WERI-Rb-1 (cell line): ENCODE measurements around the gene ABAT.

Source experiments
- DNase-seq: peaks from one replicate; pipeline ENCODE4 v3.0.0-alpha.2; 2020
- H3K27ac ChIP-seq: fragments of 250-450 bp; sonication (Bioruptor Pico); 2 replicates; pipeline ENCODE4 v1.5.1; 2020; ENCODE audit warnings: mild to moderate bottlenecking, moderate library complexity
- H3K27me3 ChIP-seq: fragments of 250-450 bp; sonication (Bioruptor Pico); 2 replicates; pipeline ENCODE4 v1.5.1; 2021; ENCODE audit warnings: mild to moderate bottlenecking, low read depth, moderate library complexity; ENCODE audit not compliant: insufficient read depth, severe bottlenecking
- H3K36me3 ChIP-seq: fragments of 250-450 bp; sonication (Bioruptor Pico); 2 replicates; pipeline ENCODE4 v1.5.1; 2020; ENCODE audit warnings: mild to moderate bottlenecking, moderate library complexity
- H3K4me3 ChIP-seq: 2 replicates; pipeline ENCODE4 v1.5.1; 2011; ENCODE audit warnings: low read depth, mild to moderate bottlenecking, control low read depth, low read length
- H3K9me3 ChIP-seq: fragments of 250-450 bp; sonication (Bioruptor Pico); 2 replicates; pipeline ENCODE4 v1.5.1; 2021; ENCODE audit warnings: mild to moderate bottlenecking, moderate library complexity; ENCODE audit not compliant: severe bottlenecking
- CTCF ChIP-seq: IDR thresholded peaks from 2 replicates; pipeline ENCODE4 v1.5.1; 2011; ENCODE audit warnings: low read depth, mild to moderate bottlenecking, control low read depth, inconsistent platforms, low read length

The ABAT gene

DNA sequence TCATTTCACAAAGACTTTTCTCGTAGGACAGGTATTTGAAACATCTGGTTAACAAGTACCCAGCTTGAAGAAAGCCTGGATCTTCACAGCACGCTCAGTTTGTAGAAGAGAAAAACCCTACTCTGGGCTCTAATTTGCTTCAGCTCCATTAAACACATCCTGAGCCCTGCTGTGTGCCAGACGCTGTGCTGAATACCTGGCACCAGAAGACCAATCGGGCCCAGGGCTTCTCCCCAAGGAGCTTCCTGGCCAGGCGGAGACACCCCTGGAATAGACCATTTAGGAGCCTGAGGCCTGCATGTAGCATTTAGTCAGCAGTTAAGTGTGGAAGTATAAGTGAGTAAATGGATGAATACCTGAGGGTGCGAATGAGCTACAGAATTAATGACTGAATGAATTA lies 8.9 kb upstream of the ABAT start:
- H3K27me3 ChIP-seq = peaks cover 4% of the 10 kb centered on the region
- H3K27ac ChIP-seq = no peak overlapping the region
- H3K4me3 ChIP-seq = no peak overlapping the region
- no peaks in the 10 kb centered on the region for H3K36me3 ChIP-seq
- no peaks in the 10 kb centered on the region for H3K9me3 ChIP-seq
- no peak for DNase-seq
- TF ChIP-seq CTCF = no peak

GRCh38 chr16:8667492-8667891 lies 6.9 kb upstream of the ABAT start:
- Histone ChIP-seq H3K27me3 (peaks cover 4% of the 10 kb centered on the region), H3K4me3 (no peak overlapping the region), H3K27ac (no peak overlapping the region), H3K36me3 (no peaks in the 10 kb centered on the region), H3K9me3 (no peaks in the 10 kb centered on the region)
- no peak for DNase-seq
- no peak for TF ChIP-seq CTCF

- H3K27ac ChIP-seq = no peak overlapping the region
- peaks cover 4% of the 10 kb centered on the region for H3K27me3 ChIP-seq
- no peaks in the 10 kb centered on the region for H3K9me3 ChIP-seq
- H3K4me3 ChIP-seq = no peak overlapping the region
- no peak for TF ChIP-seq CTCF
- no peak for DNase-seq
- no peaks in the 10 kb centered on the region for H3K36me3 ChIP-seq
These were observed 6.3 kb upstream of the ABAT start for GRCh38 chr16:8668113-8668512.

- no peak for DNase-seq
These were observed 4.9 kb upstream of the ABAT start for GRCh38 chr16:8669481-8669880.

DNA sequence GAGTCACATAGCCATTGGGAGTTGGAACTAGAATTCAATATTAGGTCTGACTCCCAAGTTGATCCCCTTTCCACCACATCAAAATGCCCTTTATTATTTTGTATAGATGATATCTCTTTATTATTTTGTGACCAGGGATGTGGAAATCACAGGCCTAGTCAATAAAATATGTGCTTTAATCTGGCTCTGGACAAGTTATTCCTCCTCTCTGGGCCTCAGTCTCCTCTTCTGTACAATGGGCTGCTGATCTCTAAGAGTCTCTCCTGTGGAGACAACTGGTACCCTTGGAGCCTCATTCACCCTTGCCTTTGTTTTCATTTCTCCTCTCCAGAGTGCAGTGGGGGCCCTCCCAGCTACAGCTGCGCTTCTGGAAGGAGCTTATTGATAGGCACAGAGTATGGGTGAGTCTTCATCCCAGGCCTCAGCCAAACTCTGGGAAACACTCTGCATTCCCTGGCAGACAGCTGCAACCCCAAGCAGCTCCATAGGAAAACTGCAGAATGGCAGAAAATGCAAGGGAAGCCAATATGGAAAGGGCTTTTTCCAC lies 4.3 kb upstream of the ABAT start:
- Histone ChIP-seq H3K27ac (no peak overlapping the region), H3K4me3 (no peak overlapping the region), H3K9me3 (no peaks in the 10 kb centered on the region), H3K36me3 (no peaks in the 10 kb centered on the region), H3K27me3 (peaks cover 16% of the 10 kb centered on the region)
- TF ChIP-seq CTCF = no peak
- DNase-seq = no peak

More at GRCh38 chr16:8669481-8669880, 4.9 kb upstream of the ABAT start:
- Histone ChIP-seq H3K27me3 (peaks cover 10% of the 10 kb centered on the region), H3K4me3 (no peak overlapping the region), H3K27ac (no peak overlapping the region), H3K36me3 (no peaks in the 10 kb centered on the region), H3K9me3 (no peaks in the 10 kb centered on the region)
- no peak for TF ChIP-seq CTCF
